Hindlimb muscle (tissue), 1 donor: ENCODE measurements around the gene STOML1. TPM values are rescaled to one million over a fixed set of nuclear protein-coding genes. Genes with fewer than 3 reads are reported as not detected.
"Not testable (repeated sequence)": the region's sequence is repeated elsewhere in the genome, so short reads cannot be mapped to it uniquely, and the experiment has no call there.

Experiments used
- DNase-seq: peaks from one replicate; pipeline ENCODE4 v3.0.0-alpha.2; 2013
- polyA plus RNA-seq: library from polyadenylated mRNA; unstranded; fragments of 120-200 nt; gene quantifications from one replicate; pipeline ENCODE4 v1.2.1, GENCODE V29; 2013; ENCODE audit not compliant: insufficient read length

Gene STOML1
- polyA plus RNA-seq, 1 donor, result 43.0 TPM

DNA sequence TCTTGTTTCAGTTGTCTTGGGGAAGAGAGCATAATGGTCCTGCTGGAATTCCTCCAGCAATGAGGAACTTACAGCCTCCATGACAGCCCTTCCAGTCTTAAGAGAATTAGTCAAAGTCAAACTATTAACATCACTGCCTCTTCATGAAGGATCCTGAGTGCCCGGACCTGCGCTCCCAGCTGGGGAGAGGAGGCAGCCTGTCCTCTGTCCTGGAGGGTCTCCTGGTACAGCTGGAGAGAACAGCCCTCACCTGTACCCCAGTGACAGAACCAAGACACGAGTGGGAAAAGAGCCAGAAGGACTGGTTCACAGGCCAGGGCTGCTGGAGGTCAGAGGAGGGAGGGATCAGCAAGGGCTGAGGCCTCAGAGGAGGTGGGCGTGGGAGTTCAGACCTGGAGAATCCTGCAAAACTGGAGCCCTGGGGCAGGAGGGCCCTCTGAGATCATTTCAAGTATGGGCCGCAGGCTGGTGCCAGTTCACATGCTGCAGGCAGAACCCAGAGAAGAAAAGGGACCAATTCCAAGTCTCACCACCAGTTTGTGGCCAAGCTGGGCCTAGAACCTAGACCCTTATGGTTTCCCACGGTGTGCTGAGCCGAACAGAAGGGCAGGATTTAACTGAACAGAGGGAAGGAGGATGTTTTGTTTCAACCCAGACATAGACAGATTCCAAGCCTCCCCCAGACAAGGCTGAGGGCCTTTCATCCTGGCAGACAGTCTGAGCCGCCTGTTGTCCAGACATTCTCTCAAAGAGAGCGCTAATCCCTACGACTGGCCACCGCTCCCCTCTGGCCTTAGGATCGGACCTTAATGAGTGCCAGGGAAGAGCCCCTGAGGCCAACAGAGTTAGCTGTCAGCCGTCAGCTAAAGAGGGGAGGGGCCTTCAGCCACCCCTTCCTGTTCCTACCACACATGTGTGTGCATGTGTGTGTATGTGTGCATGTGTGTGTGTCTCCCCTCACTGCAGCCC lies 47.6 kb downstream of the STOML1 start:
- DNase-seq, result no peak

DNA sequence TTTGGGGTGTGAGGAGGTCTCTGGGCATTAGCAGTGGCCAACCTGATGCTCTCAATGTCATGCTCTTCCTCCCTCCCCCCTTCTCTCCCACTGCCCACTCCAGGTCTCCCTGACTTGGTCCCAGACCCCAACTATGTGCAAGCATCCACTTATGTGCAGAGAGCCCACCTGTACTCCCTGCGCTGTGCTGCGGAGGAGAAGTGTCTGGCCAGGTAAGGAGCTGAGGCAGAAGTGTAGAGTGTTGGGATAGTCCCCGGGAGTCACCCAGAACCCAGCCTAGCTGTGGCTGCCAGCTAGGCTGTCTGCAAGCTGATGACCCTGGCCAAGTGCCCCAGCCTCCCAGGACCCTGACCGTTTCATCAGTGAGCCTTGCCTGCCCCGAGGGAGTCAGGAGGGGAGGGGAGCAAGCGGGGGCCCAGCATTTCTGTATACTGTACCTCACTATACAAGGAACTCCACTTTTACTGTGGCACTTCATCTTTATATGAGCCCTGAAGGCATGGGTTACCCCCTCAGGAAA lies 49.3 kb downstream of the STOML1 start:
- no peak for DNase-seq

DNA sequence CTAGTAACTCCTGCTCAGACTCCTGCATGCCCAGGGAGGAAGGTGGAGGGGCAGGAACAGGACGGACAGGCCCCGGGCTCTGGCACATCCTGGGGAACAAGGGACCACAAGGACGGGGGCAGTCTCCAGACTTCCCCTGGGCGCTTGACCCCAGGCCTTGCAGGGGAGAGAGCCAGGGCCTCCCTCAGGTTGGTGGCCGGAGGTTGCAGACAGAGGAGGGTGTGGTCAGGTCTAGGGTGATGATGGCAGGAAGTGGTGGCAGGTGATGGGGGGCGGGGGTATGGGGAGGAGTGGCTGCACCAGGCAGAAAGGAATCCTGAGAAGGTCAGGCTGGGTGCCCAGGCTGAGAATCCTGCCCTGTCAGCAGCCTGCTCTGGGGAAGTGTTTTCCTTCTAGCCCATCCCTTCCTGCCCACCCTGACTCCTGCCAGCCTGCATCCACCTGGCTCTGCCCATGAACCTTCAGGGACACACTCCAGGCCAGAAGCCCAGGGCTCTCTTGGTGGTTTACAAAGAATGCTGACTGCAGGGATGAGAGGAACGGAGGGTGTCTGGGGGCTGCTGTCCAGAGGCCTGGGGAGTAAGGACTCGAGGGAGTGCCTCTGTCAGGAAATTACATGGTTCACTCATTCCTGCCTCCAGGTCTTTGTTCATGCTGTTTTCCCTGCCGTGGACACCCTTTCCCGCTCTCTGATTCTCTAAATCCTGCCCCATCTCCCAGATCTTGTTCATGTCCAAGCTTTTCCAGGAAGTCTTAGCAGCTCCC lies 50.0 kb downstream of the STOML1 start:
- DNase-seq, result no peak

DNA sequence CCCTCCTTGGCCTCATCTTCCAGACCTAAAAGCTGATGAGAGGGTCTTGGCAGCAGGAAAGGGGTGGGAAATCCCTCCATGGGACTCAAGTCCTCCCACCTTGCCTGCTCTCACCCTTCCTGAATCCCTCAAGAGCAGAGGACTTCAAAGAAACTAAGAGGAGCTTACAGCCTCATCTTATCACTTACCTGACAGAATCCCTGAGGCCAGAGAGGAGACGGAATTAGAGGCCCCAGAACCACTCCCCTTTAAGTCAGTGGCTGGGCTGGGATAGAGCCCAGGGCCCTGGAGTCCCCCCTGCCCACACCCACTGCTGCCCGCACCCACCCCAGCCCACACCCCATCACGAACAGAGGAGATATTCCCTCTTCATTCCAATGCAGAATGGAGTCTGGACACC lies 50.6 kb downstream of the STOML1 start:
- DNase-seq, result no peak

DNA sequence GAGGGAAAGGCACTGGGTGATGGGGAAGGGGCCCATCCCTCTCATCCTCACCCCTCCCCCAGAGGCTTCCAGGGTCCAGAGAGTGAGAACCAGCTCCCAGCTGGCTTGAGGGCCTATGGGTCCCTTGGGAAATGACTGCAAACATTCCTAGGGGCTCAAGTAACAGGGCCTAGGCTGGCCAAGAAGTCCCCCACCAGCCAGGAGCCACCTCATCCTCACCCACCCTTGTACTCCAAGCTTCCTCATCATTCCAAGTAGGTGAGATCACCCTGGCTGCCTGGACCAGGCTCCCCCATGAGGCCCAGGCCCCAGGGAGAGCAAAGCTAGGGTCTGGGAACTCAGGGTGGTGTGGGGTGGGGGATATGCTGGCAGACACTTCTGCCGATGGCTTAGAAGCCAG lies 51.1 kb downstream of the STOML1 start:
- no peak for DNase-seq

DNA sequence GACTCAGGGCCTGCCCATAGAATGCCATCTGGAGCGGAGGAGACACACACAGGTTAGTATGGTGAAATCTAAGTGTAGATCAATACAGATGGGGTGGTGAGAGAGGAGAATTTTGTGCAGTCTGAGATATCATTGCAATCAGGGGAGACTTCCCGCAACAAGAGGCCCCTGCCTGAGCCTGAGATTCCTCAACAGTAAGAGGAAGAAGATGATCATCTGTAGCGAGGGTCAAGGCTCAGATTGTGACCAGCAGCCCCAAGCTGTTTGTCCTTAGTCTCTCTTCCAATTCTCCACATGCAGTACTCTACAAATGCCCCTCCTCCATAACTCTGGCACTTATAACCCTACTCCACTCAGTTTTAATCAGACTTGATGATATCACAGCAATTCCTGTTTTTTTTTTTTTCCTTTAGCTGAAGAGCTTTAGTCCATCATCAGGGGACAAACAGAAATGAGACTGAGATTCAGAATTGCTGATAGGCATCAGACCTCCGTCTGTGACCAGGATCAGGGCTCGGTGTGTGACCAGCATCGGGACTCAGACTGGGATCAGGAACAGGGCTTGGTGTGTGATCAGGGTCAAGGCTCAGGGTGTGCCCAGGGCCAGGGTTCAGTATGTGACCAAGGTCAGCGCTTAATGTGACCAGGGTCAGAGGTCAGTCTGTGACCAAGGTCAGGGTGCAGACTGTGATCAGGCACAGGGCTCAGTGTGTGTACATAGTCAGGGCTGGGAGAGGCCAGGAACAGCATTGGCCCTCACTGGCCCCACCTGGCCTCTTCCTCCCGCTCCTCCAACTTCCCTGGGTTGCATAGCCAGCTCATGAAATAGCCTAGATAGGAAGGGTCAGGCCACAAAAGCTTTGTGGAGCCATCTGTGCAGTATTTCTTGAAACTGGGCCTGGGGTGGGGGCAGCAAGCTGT lies 51.8 kb downstream of the STOML1 start:
- no peak for DNase-seq

DNA sequence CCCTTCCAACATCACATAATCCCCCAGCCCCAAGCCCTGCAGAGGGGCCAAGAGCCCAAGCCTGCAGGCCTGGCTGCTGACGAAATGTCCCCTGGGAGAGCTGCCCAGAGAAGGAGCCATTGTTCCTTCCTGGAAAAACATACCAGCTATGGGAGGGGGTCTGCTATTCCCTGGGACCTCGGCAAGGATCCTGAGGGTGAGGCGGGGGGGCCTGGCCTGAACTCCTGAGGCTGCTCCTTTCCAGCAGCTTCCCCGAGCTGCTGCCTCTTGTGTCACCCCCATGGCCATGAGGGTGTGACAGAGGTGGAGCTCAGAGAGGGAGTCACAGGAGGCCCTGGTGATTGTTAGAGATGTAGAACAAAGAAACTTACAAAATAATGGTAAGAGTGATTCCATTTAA lies 53.0 kb downstream of the STOML1 start:
- no peak for DNase-seq

DNA sequence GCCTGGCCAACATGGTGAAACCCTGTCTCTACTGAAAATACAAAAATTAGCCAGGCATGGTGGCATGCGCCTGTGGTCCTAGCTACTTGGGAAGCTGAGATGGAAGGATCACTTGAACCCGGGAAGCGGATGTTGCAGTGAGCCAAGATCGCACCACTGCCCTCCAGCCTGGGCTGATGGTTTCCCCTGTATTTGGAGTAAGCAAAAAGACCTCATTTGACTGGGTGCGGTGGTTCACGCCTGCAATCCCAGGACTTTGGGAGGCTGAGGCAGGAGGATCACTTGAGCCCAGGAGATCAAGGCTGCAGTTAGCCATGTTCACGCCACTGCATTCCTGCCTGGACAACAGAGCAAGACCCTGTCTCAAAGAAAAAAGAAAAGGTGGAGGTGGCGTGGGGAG lies 53.6 kb downstream of the STOML1 start:
- DNase-seq, result not testable (repeated sequence)

DNA sequence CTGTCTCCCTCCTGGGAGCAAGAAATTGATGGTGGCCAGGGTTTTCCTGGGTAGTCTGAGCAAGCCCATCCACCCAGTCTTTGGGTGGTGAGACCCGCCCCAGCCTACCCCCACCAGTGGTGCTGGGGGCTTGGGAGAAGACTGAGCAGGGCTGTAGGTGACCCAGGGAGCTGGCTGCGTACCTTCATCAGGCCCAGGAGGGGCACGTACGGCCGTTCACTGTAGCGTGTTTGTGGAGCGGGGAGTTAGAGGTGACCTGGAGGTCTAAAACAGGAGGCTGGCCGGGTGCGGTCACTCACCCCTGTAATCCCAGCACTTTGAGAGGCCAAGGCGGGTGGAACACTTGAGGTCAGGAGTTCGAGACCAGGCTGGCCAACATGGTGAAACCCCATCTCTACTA lies 54.4 kb downstream of the STOML1 start:
- no peak for DNase-seq

DNA sequence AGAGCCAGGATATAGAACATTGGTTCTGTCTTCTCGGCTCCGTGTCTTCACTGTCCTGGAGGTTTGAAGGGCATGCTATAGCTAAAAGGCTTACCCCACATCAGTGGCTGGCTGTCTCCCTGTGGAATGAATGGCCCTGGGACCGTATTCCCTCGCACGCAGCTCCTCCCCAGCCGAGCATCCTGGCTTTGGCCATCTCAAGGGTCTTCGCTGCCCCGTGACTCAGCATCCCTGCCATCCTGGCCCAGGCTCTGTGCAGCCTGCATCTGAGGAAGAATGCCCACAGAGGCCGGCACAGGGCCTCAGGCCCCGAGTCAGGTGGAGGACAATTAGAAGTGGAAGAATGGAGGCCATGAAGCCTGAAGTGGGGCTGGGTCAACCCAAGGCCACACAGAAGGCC lies 54.8 kb downstream of the STOML1 start:
- DNase-seq, result no peak

DNA sequence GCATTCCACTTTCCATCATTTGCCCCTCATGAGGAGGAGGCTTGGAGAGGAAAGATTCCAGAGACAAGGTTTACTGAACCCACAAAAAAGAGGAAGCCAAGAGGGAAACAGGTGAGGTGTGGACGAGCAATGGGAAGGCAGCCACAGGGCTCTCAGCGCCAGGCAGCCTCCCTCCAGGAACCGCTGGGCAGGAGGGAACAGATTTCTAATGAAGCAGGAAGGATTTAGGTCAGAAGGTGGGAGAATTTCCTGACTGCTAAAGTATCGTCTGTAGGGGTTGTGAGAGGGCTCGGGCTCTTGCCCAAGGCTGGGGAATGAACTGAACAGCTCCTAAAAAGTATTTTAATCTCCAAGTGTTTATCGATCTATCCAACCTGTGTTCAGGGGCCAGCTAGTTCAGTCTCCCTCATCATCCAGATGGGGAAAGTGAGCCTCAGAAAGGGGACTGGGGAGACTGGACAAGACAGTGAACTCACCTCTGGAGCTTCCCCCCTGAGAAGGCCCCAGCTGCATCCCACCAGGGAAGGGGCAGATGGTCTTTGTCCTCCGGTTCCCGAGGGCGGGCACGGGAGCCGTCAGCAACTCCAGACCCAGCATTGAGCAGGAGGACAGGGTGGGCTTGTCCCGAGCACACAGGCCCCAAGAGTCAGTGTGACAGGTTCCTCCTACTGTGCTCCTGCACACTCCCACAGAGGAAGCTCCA lies 55.4 kb downstream of the STOML1 start:
- DNase-seq, result no peak

DNA sequence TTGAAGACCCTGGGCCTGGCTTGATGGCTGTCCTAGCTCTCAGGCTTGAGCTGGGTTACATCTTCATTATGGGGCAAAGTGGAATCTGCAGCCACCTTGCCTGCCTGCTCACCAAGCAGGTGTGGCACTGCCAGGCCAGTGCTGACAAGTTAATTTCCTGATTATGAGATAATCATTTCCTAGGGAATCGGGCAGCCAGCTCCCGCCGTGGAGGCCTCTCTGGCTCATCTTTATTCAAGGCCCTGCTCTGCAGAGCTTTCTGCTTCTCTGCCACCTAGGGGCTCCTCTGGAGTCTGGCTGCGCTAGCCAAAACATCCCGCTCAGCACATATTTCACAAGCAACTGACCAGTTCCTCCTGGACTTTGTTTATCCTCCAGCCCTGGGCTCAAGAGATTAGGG lies 55.9 kb downstream of the STOML1 start:
- DNase-seq, result no peak

DNA sequence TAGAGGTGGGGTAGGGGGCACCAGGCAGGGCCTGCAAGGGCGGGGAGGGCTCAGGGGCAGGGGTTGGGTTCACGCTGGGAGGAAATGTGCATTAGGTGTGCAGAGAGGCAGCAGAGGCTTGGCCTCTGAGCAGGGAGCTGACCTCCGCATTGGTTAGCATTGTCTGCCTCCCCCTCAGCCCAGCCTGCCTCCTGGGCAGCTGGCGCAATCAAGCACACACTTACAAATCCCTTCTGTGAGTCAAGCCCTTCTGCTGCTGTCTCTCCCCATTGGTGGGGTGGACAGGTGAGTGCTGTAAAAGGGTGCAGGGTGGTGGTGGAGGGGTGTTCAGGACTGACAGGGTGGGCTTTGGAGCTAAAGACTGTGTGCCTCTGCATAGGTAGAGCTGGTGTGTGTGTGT lies 56.5 kb downstream of the STOML1 start:
- no peak for DNase-seq

DNA sequence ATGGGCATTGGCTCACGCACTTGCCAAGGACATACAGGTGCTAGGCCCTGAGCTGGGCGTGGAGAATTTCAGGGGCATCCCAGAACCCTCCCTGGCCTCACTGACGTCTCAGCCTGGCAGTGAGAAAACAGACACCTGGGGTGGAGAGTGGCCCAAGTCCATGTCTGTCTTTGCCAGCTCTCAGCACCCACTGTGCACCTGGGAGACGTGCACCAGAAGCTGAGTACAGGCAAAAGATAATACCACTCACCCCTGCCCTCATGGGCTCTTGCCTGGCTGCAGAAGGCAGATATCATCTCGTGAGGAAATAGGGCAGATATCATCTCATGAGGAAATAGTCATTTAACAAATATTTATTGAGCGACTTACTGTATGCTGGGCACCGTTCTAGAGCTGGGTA lies 57.8 kb downstream of the STOML1 start:
- DNase-seq, result no peak

DNA sequence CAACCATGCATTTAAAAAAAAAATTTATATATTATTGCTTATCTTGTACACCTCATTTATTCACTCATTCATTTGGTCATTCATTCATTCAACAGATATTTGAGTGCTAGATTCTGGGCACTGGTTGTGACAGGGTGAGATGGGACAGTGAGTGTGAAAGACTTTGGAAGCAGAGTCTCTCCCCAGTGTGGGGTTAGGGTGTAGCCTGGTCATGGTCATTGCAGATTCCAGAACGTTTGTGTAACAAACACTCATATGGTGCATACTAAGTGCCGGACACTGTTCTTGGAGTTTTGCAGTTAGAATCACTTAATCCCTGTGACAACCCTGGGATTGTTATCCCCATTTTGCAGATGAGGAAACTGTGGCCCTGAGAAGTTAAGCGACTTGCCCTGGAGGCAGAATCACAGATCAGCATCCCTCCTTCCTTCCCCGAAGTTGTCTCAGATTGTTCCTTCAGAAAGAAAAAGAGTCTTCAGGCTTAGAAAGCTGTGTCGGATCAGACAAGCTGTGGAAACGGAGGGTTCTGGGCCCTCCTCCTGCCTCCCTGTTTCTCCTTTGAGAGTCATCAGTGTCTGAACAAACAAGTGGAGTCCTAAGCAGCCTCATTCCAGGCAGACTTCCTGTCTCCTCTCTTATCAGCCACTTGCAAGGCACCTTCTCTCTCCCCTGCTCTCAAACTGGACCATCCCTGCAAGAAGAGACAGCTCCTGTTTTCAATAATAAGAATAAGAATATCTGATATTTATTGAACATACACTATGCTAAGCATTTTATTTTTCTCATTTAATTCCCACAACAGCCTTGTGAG lies 59.5 kb downstream of the STOML1 start:
- DNase-seq, result no peak

DNA sequence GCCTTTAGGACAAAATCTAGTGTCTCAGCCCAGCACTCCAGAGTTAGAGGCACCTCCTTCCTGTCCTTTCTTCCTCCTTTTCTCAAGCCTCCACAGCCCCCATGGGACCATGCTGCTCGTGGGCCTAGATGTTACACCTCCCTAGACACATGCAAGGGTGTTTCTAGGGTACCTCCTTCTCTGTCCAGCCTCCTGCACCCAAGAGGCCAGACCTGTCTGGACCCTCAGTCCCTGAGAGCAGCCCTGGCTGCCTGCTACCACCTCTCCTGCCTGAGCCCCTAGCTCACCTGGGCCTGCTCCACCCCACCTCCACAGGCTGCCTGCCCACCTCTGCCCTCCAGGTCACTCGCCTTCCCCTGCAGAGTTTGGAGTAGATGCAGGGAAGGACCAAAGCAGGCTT lies 60.7 kb downstream of the STOML1 start:
- no peak for DNase-seq

DNA sequence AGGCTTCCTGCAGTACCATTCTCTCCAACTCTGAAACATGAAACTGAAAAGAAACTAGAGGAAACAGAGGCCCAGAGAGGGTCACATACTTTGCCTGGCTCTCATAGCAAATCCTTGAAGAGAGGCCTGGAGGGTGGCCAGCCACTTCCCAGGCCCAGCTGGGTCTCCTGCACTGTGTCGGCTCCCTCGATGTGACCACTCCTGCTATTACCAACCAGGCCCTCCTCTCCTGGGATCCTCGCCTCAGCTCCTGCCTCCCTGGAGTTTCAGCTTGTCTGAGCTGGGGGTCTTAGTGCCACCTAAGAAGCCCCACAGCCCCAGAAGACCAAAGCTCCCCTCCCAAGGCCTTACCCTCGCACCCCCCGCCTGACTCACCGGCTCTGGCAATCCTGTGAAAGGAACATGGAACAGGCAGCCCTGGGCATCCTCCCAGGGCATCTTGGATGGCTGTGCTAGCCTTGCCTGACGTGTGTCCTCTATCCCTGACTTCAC lies 61.3 kb downstream of the STOML1 start:
- no peak for DNase-seq

DNA sequence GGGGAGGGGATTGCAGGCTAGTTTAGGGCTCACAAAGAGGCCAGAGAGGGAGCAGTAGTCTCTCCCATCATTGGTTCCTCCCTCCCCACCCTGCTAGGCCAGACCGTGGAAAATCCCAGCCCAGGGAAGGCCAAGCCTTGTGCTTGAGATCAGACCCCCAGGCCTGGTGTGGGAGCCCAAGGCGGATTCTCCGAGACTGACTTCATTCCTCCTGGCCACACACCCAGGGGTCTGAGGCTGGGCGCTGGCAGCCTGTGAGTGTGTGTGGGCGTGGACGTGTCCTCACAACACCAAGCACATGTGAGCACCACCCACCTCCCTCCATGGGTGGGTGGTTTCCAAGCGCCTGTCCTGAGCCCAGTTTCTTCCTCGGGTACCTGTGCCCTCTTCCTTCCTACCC lies 61.7 kb downstream of the STOML1 start:
- no peak for DNase-seq

DNA sequence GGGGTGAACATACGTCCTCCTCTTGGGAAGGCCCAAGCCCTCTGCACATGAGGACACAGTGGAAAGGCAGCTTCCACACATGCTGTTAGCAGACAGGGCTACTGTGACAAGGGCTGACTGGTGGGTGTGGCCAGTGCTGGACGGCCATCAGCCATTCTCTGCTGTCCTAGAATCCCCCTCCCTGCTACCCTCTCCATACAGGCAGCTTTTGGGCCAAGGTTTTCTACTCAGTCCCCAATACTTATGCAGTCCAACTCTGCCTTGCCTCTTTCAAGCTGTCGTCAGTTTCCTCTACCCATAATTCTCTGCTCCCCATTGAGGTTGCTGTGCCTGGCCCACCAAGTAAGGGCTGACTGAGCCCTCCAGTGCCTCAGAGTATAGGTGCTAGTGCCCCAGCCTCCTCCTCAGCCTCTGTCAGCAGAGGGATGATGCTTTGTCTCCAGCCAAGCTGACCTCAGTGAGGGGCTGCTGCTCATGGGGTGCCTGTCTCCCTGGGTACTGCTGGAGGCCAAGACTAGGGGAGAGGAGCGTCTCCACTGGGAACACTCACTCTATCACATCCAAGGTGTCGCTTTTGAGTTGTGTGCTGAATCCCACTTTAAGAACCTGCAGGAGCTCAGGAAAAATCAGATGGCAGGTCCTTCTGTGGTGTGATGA lies 63.0 kb downstream of the STOML1 start:
- DNase-seq, result no peak
